ENCODE measurements around the gene METRNL.
"Not testable (repeated sequence)": the region's sequence is repeated elsewhere in the genome, so short reads cannot be mapped to it uniquely, and the experiment has no call there.

Gene METRNL

DNA sequence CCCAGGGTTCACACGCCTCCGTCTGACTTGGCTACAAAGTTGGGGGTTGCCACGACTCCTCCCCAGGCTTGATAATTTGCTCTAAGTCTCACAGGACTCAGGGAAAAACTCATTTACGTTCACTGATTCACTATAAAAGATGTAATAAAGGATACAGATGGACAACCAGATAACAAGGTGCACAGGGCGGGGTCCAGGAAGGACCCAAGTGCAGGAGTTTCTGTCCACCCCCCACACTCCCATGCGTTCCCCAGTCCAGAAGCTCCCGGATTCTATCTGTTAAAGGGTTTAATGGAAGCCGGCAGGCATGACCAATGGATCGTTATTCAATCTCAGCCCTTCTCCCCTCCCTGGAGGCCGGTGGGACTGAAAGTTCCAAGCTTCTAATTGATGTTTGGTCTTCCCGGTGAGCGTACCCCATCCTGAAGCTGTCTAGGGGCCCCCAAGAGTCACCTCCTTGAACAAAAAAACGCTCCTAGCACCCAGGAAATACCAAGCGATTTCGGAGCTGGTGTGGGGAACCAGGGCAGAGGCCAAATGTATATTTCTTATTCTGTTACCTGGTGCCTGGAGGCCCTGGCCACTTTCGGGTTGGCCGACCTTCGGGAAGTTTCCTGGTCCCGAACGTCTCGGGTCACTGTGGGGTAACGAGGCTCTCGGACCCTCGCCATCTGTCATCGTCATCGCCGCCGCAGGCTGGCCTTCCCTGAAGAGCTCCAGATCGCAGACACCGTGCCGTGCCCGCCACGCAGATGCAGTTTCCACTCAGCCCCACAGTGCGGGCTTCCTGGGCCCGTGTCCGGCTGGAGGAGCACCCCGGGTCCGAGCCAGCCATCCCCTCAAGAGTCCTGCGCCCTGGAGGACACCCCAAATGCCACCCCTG, 13.5 kb upstream of the METRNL start:
- no peak for DNase-seq (ENCODE audit: low read depth in 3 of 3, low spot score in 1 of 3)

- DNase-seq (ENCODE audit: low read depth in 3 of 3, low spot score in 1 of 3), result not testable (repeated sequence)
Measured at GRCh38 chr17:83066543-83066890, 12.9 kb upstream of the METRNL start.

- DNase-seq (ENCODE audit: low read depth in 3 of 3, low spot score in 1 of 3), result no peak
Measured at GRCh38 chr17:83067071-83067717, 12.2 kb upstream of the METRNL start.

- DNase-seq (ENCODE audit: low read depth in 3 of 3, low spot score in 1 of 3), result no peak
Measured at GRCh38 chr17:83067718-83068261, 11.6 kb upstream of the METRNL start.

- DNase-seq (ENCODE audit: low read depth in 3 of 3, low spot score in 1 of 3), result no peak
Measured at GRCh38 chr17:83068641-83069570, 10.5 kb upstream of the METRNL start.

DNA sequence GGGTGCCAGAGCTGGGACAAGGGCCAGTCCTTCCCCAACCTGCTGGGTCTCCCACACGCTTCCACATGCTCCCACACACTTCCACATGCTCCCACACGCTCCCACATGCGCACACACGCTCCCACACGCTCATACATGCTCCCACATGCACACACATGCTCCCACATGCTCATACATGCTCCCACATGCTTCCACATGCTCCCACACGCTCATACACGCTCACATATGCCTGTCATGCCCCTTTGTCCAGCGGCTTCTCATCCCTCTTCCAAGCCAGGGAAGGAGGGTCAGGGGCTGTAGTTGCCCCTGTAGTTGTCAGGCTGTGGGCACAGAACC, 9.9 kb upstream of the METRNL start:
- no peak for DNase-seq (ENCODE audit: low read depth in 3 of 3, low spot score in 1 of 3)

GRCh38 chr17:83069931-83070742, 9.3 kb upstream of the METRNL start:
- no peak for DNase-seq (ENCODE audit: low read depth in 3 of 3, low spot score in 1 of 3)

- DNase-seq (ENCODE audit: low read depth in 3 of 3, low spot score in 1 of 3), result no peak
Measured at GRCh38 chr17:83070800-83071341, 8.5 kb upstream of the METRNL start.

GRCh38 chr17:83071365-83071764, 8.0 kb upstream of the METRNL start:
- no peak for DNase-seq (ENCODE audit: low read depth in 3 of 3, low spot score in 1 of 3)

- DNase-seq (ENCODE audit: low read depth in 3 of 3, low spot score in 1 of 3), result no peak
Measured at GRCh38 chr17:83071966-83072562, 7.3 kb upstream of the METRNL start.

GRCh38 chr17:83072600-83073358, 6.6 kb upstream of the METRNL start:
- no peak for DNase-seq (ENCODE audit: low read depth in 3 of 3, low spot score in 1 of 3)

GRCh38 chr17:83073389-83074063, 5.9 kb upstream of the METRNL start:
- no peak for DNase-seq (ENCODE audit: low read depth in 3 of 3, low spot score in 1 of 3)

- no peak for DNase-seq (ENCODE audit: low read depth in 3 of 3, low spot score in 1 of 3)
Measured at GRCh38 chr17:83074486-83075223, 4.8 kb upstream of the METRNL start.

GRCh38 chr17:83075270-83075880, 4.0 kb upstream of the METRNL start:
- no peak for DNase-seq (ENCODE audit: low read depth in 3 of 3, low spot score in 1 of 3)

- DNase-seq (ENCODE audit: low read depth in 3 of 3, low spot score in 1 of 3), result no peak
Measured at GRCh38 chr17:83076938-83077337, 2.5 kb upstream of the METRNL start.

- no peak for DNase-seq (ENCODE audit: low read depth in 3 of 3, low spot score in 1 of 3)
Measured at GRCh38 chr17:83077411-83077810, 2.0 kb upstream of the METRNL start.

GRCh38 chr17:83077939-83078338, 1.5 kb upstream of the METRNL start:
- DNase-seq (ENCODE audit: low read depth in 3 of 3, low spot score in 1 of 3), result no peak

Data from stimulated activated CD4-positive, alpha-beta T cell treated with anti-CD3 and anti-CD28 coated beads, TNF-alpha, amount 100 ng/mL, for 1 hour (primary cell).